ENCODE measurements around the gene C21orf58. TPM values are rescaled to one million over a fixed set of nuclear protein-coding genes. Genes with fewer than 3 reads are reported as not detected.

C21orf58 gene
- total RNA-seq, 1 donor = 5.6 TPM

- no peak for TF ChIP-seq CTCF (IDR thresholded peaks at IDR 0.05; ENCODE audit: insufficient read depth, low read depth, low read length)
- DNase-seq (ENCODE audit: low read depth) = no peak
These were observed 17.3 kb upstream of the C21orf58 start for GRCh38 chr21:46340998-46341397.

GRCh38 chr21:46336603-46337002 is 12.9 kb upstream of the C21orf58 start:
- DNase-seq (ENCODE audit: low read depth) = no peak
- TF ChIP-seq CTCF (IDR thresholded peaks at IDR 0.05; ENCODE audit: insufficient read depth, low read depth, low read length) = no peak
- no peak overlapping the region for H3K4me3 ChIP-seq (ENCODE audit: low read depth, low read length)

More at GRCh38 chr21:46340998-46341397, 17.3 kb upstream of the C21orf58 start:
- no peak overlapping the region for H3K4me3 ChIP-seq (ENCODE audit: low read depth, low read length)

DNA sequence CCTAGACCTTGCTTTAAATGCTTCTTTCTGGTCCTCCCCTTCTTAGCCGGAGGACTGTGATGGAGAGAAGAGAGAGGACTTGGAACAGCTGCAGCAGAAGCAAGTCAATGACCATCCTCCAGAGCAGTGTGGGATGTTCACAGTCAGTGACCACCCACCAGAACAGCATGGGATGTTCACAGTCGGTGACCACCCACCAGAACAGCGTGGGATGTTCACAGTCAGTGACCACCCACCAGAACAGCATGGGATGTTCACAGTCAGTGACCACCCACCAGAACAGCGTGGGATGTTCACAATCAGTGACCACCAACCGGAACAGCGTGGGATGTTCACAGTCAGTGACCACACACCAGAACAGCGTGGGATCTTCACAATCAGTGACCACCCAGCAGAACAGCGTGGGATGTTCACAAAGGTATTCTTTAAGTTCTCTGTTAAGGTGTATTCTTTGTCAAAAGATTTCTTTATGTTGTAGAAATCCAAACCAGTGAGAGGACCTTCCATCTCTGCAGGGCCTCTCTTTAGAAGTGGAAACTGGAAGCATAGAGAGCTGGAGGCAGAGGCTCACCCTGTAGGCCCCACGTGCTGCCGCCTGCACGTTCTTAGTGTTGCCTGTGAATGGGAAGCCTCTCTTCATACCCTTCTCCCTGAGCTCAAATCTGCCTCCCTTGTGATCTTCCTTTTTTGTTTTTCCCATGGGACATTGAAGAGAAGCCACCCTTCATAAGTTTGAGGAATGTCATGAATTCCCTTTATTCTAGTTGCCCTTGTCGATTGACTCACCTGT is 10.9 kb upstream of the C21orf58 start:
- no peak for TF ChIP-seq CTCF (IDR thresholded peaks at IDR 0.05; ENCODE audit: insufficient read depth, low read depth, low read length)
- H3K4me3 ChIP-seq (ENCODE audit: low read depth, low read length) = no peak overlapping the region
- no peak for DNase-seq (ENCODE audit: low read depth)

DNA sequence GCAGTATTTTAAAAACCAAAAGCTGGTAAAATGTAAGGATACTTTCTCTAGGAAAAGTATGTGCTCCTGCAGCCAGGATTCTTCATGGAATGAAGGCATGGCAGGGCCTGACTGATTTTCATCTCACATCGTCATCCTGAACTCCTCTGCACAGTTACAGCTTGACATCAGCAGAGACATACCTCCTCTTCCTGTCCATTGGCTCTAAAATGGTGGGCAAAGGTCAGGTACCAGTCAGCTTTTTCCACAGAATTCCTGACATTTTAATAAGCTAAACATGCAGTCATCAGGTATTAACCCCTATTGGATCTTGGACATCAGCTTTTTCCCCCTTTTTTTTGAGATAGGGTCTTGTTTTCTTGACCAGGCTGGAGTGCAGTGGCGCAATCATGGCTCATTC is 6.1 kb upstream of the C21orf58 start:
- H3K4me3 ChIP-seq (ENCODE audit: low read depth, low read length) = no peak overlapping the region
- TF ChIP-seq CTCF (IDR thresholded peaks at IDR 0.05; ENCODE audit: insufficient read depth, low read depth, low read length) = no peak
- no peak for DNase-seq (ENCODE audit: low read depth)

DNA sequence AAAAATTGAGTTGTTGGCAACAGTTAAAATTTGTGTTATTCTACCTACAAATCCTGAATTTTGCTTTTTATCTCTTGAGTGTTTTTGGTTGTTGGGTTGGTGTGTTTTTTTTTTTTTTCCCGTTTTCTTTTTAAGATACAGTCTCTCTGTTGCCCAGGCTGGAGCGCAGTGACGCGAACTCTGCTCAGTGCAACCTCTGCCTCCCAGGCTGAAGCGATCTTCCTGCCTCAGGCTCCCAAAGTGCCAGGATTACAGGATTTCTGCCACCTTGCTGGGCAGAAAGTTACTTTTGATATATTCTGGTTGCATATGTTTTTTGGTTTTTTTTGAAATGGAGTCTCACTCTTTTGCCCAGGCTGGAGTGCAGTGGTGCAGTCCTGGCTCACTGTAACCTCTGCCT is 4.5 kb upstream of the C21orf58 start:
- H3K4me3 ChIP-seq (ENCODE audit: low read depth, low read length) = no peak overlapping the region
- no peak for TF ChIP-seq CTCF (IDR thresholded peaks at IDR 0.05; ENCODE audit: insufficient read depth, low read depth, low read length)
- DNase-seq (ENCODE audit: low read depth) = no peak

DNA sequence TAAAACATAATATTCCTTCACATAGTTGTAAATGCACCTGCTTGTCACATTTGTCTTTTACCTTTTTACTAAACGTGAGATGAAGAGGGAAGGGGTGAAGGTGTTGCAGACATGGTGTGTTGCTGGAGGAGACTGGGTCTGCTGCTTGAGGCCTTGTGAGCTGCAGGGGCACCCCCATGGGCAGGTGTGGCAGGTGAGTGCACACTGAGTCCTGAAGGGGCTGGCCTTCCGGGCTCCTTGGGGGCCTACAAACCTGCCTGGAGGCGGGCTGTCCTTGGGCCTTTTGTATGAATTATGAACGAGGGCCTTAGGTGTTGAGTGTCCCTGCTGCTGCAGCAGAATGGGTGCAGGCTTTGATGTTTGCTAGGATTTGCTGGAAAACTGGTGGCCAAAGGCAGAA is 4.0 kb upstream of the C21orf58 start:
- DNase-seq (ENCODE audit: low read depth) = no peak
- no peak for TF ChIP-seq CTCF (IDR thresholded peaks at IDR 0.05; ENCODE audit: insufficient read depth, low read depth, low read length)
- H3K4me3 ChIP-seq (ENCODE audit: low read depth, low read length) = no peak overlapping the region

Measured in fibroblast of villous mesenchyme (primary cell).